NB4 (cell line): Measurements from ENCODE around the gene CEP170B.

Experiments used
- DNase-seq: peaks from one replicate; pipeline ENCODE4 v3.0.0; 2010; ENCODE audit warnings: low read depth
- H3K4me3 ChIP-seq: one replicate; pipeline ENCODE4 v1.5.1; 2011; ENCODE audit warnings: mild to moderate bottlenecking, low read depth, low read length, moderate library complexity
- MYC ChIP-seq: IDR thresholded peaks from 2 replicates; pipeline ENCODE4 v1.6.1; 2011; ENCODE audit warnings: low read depth, low read length
- POLR2A ChIP-seq: IDR thresholded peaks from 2 replicates; pipeline ENCODE4 v1.6.1; 2011; ENCODE audit warnings: mild to moderate bottlenecking; ENCODE audit not compliant: insufficient read length; ENCODE audit errors: extremely low read depth
- TF ChIP-seq, protein P1 (sequence below): IDR thresholded peaks from 2 replicates; pipeline ENCODE4 v1.6.1; 2011; ENCODE audit warnings: low read depth, low read length
- TF ChIP-seq, protein P2 (sequence below): IDR thresholded peaks from one replicate; pipeline ENCODE4 v1.5.1; 2012; ENCODE audit warnings: low read depth, low read length

CEP170B gene

DNA sequence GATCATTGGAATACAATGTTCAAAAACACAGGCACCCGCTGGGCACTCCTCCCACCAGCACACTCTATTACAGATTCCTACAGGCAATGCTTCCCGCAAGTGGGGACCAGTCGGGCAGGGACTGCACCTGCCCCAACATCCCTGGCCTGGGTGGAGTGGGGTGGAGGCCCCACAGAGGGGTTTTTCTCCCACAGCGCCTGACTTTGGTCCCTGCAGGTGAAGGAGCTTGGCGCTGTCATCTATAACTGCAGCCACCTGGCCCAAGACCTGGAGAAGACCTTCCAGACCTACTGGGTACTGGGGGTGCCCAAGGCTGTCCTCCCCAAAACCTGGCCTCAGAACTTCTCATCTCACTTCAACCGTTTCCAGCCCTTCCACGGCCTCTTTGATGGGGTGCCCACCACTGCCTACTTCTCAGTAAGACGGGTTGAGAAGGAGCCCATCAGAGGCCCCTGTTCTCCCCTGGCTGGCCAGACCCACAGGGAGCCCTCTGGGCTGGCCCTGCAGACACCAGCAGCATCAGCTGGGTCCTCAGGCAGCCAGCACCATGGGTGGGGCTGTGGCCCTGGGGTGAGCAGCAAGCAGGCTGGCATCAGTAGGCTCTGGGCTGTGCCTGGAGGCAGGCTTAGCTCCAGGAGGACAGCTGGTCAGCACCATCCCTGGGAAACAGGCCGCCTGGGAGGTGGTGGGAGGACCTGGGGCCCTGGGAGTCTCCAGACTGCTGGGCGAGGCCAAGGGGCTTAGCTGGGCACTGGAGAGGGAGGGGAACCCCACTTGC is 65.6 kb downstream of the CEP170B start:
- no peak for DNase-seq
- H3K4me3 ChIP-seq: no peak overlapping the region
- TF ChIP-seq, protein P1, sequence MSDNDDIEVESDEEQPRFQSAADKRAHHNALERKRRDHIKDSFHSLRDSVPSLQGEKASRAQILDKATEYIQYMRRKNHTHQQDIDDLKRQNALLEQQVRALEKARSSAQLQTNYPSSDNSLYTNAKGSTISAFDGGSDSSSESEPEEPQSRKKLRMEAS: no peak
- no peak for TF ChIP-seq POLR2A
- no peak for TF ChIP-seq MYC
- TF ChIP-seq, protein P2, sequence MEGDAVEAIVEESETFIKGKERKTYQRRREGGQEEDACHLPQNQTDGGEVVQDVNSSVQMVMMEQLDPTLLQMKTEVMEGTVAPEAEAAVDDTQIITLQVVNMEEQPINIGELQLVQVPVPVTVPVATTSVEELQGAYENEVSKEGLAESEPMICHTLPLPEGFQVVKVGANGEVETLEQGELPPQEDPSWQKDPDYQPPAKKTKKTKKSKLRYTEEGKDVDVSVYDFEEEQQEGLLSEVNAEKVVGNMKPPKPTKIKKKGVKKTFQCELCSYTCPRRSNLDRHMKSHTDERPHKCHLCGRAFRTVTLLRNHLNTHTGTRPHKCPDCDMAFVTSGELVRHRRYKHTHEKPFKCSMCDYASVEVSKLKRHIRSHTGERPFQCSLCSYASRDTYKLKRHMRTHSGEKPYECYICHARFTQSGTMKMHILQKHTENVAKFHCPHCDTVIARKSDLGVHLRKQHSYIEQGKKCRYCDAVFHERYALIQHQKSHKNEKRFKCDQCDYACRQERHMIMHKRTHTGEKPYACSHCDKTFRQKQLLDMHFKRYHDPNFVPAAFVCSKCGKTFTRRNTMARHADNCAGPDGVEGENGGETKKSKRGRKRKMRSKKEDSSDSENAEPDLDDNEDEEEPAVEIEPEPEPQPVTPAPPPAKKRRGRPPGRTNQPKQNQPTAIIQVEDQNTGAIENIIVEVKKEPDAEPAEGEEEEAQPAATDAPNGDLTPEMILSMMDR: no peak

DNA sequence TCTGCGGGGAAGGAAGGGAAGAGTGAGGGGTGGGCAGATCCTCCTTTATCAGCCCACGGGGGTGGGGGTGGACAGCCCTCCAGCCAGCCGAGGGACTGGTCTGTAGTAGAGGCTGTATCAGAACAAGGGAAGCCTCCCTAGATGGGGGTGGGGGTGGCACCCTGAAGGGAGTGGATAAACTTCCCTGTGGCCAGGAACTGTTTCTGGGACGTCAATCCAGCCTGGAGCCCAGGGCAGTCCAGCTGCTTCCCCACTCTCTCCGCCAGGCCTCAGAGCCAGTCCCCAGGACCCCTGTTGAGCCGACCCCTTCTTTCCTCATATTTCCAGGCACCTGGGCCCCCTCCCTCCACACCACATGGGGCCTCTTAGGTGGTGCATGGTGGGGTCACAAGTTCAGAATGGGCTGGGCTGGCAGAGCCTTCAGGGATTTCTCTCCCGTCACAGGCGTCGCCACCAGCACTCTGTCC is 66.3 kb downstream of the CEP170B start:
- TF ChIP-seq POLR2A (no peak), MYC (no peak)
- TF ChIP-seq, protein P1: no peak
- TF ChIP-seq, protein P2: no peak
- DNase-seq: no peak
- H3K4me3 ChIP-seq: no peak overlapping the region

DNA sequence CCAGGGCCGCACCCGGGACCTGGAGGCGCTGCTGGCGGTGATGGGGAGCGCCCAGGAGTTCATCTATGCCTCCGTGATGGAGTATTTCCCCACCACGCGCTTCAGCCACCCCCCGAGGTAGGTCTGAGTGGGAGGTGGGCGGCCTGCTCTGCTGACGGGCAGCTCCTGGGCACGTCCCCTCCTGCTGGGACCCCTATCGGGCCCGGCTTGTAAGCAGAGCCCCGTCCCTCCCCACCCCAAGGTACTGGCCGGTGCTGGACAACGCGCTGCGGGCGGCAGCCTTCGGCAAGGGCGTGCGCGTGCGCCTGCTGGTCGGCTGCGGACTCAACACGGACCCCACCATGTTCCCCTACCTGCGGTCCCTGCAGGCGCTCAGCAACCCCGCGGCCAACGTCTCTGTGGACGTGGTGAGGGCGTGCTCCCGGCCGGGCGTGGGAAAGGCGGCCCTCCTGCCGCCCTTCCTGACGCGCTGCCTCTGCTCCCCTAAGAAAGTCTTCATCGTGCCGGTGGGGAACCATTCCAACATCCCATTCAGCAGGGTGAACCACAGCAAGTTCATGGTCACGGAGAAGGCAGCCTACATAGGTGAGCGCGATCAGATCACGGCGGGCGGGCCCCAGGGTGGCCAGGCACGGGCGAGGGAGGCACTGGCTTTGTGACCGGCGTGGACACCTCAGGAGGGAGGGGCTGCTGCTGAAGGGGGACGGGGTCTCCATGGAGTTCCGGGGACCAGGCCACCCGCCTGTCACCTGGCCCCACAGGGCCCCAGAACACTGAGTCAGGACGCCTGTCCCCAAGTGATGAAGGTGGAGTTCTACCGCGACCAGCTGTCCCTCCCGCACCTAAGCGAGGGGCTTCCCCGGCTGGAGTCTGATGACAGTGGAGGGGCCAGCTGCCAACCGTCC is 67.0 kb downstream of the CEP170B start:
- no peak overlapping the region for H3K4me3 ChIP-seq
- TF ChIP-seq POLR2A (no peak), MYC (no peak)
- TF ChIP-seq, protein P2: no peak
- TF ChIP-seq, protein P1: no peak
- DNase-seq: no peak

DNA sequence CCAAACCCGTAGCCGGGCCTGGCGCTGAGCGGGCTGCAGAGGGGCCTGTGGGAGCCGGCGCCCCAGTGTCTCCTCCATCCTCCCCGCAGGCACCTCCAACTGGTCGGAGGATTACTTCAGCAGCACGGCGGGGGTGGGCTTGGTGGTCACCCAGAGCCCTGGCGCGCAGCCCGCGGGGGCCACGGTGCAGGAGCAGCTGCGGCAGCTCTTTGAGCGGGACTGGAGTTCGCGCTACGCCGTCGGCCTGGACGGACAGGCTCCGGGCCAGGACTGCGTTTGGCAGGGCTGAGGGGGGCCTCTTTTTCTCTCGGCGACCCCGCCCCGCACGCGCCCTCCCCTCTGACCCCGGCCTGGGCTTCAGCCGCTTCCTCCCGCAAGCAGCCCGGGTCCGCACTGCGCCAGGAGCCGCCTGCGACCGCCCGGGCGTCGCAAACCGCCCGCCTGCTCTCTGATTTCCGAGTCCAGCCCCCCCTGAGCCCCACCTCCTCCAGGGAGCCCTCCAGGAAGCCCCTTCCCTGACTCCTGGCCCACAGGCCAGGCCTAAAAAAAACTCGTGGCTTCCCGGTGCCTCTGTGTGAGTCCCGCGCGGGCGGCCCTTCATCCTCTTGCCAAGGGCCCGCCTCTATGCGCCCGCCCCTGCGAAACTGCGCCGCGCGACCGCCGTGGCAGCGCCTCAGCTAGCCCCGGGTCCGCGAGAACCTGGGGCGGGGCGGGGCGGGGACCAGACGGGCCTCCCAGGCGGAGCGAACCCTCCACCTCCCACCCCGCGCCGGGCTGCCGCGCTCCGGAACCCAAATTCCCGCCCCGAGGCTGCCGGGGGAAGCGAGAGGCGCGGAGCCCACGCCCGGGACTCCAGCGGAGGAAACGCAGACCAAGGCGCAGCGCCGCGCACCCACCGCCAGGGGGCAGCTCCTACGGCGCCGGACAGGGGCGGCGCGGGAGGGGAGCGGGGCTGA is 67.9 kb downstream of the CEP170B start:
- TF ChIP-seq, protein P1: no peak
- TF ChIP-seq, protein P2: peak; percentile 52
- no peak overlapping the region for H3K4me3 ChIP-seq
- peak; percentile 74 for DNase-seq
